OCI-LY3 (cell line): ENCODE measurements around the gene IL18R1.
A peak's percentile ranks its signal among the peaks of the same experiment; 100 is the strongest.

Experiments used
- EZH2phosphoT487 ChIP-seq: fragments of 200-600 bp; shearing (Covaris generic); IDR thresholded peaks from 2 replicates; pipeline ENCODE4 v1.6.1; 2018; ENCODE audit warnings: antibody characterized with exemption, mixed run types, low read depth
- TF ChIP-seq, protein P1 (sequence below): fragments of 200-600, 300-600 bp; sonication (generic); IDR thresholded peaks from 2 replicates; pipeline ENCODE4 v1.5.1; 2014; ENCODE audit warnings: antibody characterized with exemption, low read length, low read depth

DNA sequence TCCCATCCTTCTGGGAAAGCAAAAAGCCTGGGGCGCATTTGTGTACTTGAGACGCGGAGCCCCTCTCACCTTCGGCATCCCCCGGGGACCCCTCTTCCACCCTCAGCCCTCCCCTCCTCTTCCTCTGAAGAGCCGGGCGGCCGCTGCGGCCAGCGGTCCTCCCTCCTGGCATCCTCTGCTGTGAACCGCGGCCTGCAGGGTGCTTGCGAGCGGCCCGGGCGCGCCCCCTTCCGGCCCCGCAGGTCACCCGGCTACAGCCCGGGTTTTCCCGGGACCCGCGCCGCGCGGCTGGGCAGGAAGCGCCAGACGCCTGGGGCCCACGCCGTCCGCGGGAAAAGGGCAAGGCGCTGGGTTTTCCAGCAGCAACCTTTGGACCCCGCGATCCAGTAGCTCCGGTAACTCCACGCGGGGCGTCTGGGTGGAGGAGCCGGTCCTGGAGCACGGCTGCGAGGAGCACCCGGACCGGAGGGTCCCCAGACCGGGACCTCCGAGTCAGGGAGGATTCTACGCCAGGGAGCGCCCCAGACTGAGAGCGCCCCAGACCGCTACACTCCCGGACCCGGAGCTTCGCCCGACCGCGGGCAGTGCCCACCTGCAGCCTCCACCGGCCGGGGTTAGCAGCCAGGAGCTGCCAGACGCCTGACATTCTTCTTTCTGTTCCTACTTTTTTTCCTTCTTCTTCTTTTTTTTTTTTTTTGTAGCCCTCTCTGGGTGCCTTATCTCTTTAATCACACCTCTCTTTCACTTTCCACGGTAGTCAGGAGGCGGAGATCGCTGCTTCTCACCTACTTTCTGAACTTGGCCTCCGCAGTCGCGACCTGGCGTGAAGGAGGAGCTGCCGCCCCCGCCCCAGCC is at the start of gene IL18R1:
- TF ChIP-seq, protein P1, sequence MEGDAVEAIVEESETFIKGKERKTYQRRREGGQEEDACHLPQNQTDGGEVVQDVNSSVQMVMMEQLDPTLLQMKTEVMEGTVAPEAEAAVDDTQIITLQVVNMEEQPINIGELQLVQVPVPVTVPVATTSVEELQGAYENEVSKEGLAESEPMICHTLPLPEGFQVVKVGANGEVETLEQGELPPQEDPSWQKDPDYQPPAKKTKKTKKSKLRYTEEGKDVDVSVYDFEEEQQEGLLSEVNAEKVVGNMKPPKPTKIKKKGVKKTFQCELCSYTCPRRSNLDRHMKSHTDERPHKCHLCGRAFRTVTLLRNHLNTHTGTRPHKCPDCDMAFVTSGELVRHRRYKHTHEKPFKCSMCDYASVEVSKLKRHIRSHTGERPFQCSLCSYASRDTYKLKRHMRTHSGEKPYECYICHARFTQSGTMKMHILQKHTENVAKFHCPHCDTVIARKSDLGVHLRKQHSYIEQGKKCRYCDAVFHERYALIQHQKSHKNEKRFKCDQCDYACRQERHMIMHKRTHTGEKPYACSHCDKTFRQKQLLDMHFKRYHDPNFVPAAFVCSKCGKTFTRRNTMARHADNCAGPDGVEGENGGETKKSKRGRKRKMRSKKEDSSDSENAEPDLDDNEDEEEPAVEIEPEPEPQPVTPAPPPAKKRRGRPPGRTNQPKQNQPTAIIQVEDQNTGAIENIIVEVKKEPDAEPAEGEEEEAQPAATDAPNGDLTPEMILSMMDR, result peak; percentile 82
- no peak for TF ChIP-seq EZH2phosphoT487
